NCI-H187 treated with DMSO at 0.1 percent for 48 hours (cell line): ENCODE data around the gene DPM2.

Experiments used
- DNase-seq: peaks from one replicate; lab custom pipeline; 2025; lab: John Stamatoyannopoulos, UW

DPM2 gene

DNA sequence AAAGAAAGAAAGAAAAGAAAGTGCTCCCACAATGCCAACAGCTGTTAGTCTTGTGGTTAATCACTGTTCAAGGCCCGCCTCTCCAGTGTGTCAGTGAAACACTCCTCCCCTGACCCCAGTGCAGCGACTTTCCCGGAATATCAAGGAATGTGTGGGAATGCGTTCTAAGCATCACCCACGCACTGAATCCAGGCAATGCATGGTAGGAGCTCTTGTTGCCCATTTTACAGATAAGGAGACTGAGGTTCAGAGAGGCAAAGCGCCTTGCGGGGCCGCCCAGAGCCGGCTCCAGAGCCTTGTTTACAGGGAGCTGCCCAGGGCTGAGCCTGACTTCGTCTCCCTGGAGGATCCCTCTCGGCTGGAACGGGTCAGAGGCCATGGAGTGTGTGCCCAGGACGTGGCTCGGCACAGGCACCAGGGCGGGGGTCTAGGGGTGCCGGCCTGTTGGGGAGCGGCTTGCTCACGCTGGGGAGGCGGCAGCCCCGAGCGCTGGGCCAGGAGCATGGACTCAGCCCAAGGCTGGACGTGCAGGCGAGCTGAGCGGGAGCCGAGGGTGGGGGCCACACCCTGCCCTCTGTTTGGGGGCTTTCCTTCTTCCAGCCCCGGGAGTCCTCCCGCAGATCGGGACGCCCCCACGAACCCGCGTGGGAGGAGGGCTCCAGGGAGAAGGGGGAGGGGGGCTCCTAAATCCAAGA is 39.1 kb downstream of the DPM2 start:
- no peak for DNase-seq

- no peak for DNase-seq
Observed at GRCh38 chr9:127897193-127897692, 40.4 kb downstream of the DPM2 start.

GRCh38 chr9:127896395-127897192 is 41.1 kb downstream of the DPM2 start:
- no peak for DNase-seq

DNA sequence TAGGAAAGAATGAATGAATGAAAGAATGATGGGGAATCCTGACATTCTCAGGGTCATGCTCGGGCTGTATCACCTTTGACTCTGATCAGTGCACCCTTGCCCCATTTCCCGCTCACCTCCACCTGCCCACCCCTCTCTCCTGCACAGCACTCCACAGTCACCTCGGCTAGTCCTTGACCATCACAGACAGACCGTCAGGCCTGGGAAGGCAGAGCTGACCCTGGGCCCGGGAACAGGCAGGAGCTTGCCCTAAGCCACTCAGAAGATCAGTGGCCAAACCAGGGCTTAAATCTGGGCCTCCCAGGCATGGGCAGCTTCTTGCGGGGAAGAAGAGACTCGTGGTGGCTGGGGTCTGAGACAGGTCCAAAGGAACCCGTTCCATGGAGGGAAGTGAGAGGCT is 41.8 kb downstream of the DPM2 start:
- DNase-seq = no peak

DNA sequence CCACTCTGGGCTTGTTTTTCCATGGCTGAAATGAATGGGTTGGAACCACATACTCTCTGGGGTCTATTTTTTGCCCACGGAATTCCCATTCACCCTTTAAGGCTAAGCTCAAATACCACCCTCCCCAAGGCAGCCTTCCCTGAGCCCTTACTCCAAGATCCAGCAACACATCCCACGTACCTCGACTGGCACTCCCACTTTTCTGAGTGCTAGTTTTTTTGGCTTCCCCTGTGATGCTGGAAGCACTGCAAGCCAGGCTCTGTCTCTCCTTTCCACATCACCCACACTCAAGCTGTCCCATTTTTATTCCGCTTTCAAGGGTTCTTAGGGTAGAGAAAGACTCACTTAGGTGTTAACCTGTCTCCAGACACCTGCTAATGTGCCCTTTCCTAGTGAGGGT is 44.3 kb downstream of the DPM2 start:
- no peak for DNase-seq

- DNase-seq = no peak
Observed at GRCh38 chr9:127892831-127893230, 44.8 kb downstream of the DPM2 start.

- no peak for DNase-seq
Observed at GRCh38 chr9:127890053-127890452, 47.6 kb downstream of the DPM2 start.

- no peak for DNase-seq
Observed at GRCh38 chr9:127887792-127888191, 49.9 kb downstream of the DPM2 start.

DNA sequence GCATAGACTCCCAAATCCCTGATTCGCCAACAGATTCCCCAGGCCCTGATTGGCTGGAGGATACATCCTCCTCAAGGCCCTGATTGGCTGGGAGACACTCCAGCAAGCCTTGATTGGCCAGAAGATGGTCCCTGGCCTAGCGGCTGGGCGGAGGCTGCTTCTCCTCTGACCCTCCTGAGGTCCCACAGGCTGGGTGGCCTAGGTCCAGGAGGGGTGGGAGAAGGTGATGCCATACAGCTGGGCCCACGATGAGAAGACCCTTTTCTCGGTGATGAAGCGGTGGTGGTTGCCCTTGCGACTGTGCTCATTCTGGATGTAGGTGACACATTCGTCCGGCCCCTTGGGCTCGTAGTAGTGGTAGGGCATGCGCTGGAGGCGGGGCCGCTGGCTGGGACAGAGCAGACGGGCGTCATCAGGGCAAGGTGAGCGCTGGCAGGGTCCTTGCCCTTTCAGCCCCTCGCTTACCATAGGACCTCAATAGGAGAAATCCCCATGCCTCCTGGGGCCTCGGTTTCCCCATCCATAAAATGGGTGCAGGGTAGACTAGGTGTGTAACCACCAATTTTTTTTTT is 51.2 kb downstream of the DPM2 start:
- DNase-seq = no peak

- no peak for DNase-seq
Observed at GRCh38 chr9:127885508-127886281, 52.0 kb downstream of the DPM2 start.
